Kidney epithelial cell (primary cell): ENCODE results near the gene AGBL1. TPM values are rescaled to one million over a fixed set of nuclear protein-coding genes. Genes with fewer than 3 reads are reported as not detected.

Source experiments
- DNase-seq: peaks from one replicate; pipeline ENCODE4 v3.0.0-alpha.2; 2010; ENCODE audit warnings: low read depth
- H3K27me3 ChIP-seq: 2 replicates; pipeline ENCODE4 v1.6.0; 2011; ENCODE audit warnings: low read length; ENCODE audit not compliant: control insufficient read depth, insufficient read depth
- H3K36me3 ChIP-seq: 2 replicates; pipeline ENCODE4 v1.5.1; 2011; ENCODE audit warnings: low read length; ENCODE audit not compliant: control insufficient read depth, insufficient read depth
- H3K4me3 ChIP-seq: 2 replicates; pipeline ENCODE4 v1.5.1; 2011; ENCODE audit warnings: low read depth, mild to moderate bottlenecking, control low read depth, low read length
- CTCF ChIP-seq: IDR thresholded peaks from 2 replicates; pipeline ENCODE4 v1.5.1; 2011; ENCODE audit warnings: mild to moderate bottlenecking, moderate library complexity, low read length, control low read depth, inconsistent platforms; ENCODE audit not compliant: insufficient read depth, poor library complexity, severe bottlenecking
- total RNA-seq: library from RNA; depleted of rRNA; stranded (reverse); fragments of >200 nt; gene quantifications from 2 replicates; pipeline ENCODE4 v1.2.3, GENCODE V29; 2015

AGBL1 gene
- total RNA-seq, 1 donor from 2014 or later = not detected

DNA sequence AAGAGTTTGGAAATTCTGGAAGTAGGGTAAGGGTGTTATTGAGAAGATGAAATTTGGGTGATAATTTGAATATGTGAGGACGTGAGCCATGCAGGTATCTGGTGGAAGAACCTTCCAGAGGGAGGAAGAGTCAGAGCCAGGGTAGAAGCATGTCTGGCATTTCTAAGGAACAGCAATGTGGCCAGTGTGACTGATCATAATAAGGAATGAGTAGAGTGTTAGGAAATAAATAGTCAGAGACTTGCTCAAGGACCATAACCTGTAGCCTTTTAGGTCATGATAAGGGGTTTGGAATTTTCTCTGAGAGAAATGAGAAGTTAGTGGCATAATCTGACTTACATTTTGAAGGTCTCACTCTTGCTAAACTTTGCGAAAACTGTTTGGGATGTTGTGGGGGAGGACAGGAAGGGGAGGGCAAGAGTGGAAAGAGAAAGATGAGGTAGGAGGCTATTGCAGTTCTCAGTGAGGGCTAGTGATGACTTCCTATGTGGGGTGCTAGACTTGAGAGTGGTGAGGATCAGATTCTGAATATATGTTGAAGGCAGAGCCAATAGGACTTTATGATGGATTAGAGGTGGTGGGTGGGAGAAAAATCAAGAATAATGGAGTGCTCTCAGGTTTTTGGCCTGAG is 568.3 kb downstream of the AGBL1 start:
- Histone ChIP-seq H3K4me3 (no peak overlapping the region), H3K36me3 (no peaks in the 10 kb centered on the region), H3K27me3 (no peaks in the 10 kb centered on the region)
- no peak for TF ChIP-seq CTCF
- no peak for DNase-seq

GRCh38 chr15:86649277-86649676 is 569.6 kb downstream of the AGBL1 start:
- Histone ChIP-seq H3K36me3 (no peaks in the 10 kb centered on the region), H3K27me3 (no peaks in the 10 kb centered on the region), H3K4me3 (no peak overlapping the region)
- DNase-seq = no peak
- TF ChIP-seq CTCF = no peak

DNA sequence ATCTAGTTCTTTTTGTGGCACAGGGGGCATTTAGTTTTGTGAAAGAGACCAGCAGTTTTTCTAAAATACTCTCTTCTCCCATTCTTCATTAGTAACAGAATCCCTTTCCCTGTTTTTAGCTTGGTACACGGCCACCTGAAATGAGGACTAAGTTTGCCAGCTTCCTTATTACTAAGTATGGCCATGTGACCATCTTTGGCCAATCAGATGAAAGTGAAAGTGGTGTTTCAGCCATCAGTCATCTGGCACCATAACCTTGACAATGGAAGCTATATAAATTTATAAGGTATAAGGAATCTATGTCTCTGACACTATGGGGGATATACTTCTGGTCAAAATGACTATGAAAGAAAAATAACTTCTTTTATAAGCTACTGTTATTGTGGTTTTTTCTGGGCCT is 570.4 kb downstream of the AGBL1 start:
- no peak for TF ChIP-seq CTCF
- no peak for DNase-seq

GRCh38 chr15:86653344-86654197 is 573.9 kb downstream of the AGBL1 start:
- TF ChIP-seq CTCF = no peak
- Histone ChIP-seq H3K4me3 (no peak overlapping the region), H3K36me3 (no peaks in the 10 kb centered on the region), H3K27me3 (no peaks in the 10 kb centered on the region)
- DNase-seq = no peak

More for the DNA sequence above, 570.4 kb downstream of the AGBL1 start:
- H3K27me3 ChIP-seq = no peaks in the 10 kb centered on the region
- no peaks in the 10 kb centered on the region for H3K36me3 ChIP-seq
- no peak overlapping the region for H3K4me3 ChIP-seq

GRCh38 chr15:86654501-86654900 is 574.8 kb downstream of the AGBL1 start:
- no peak overlapping the region for H3K4me3 ChIP-seq
- H3K27me3 ChIP-seq = no peaks in the 10 kb centered on the region
- no peaks in the 10 kb centered on the region for H3K36me3 ChIP-seq
- DNase-seq = no peak
- no peak for TF ChIP-seq CTCF
